DOHH2 (cell line): ENCODE results near the gene KIRREL3.

ENCODE experiments used
- EZH2phosphoT487 ChIP-seq: fragments of 200-600 bp; sonication (generic); IDR thresholded peaks from 2 replicates; pipeline ENCODE4 v1.6.1; 2017; ENCODE audit warnings: borderline replicate concordance, mild to moderate bottlenecking, antibody characterized with exemption, low read length, moderate library complexity, mixed read lengths
- TF ChIP-seq, protein P1 (sequence below): fragments of 200-600 bp; sonication (generic); IDR thresholded peaks from one replicate; pipeline ENCODE4 v1.5.1; 2014; ENCODE audit warnings: antibody characterized with exemption, mild to moderate bottlenecking, low read depth, low read length; ENCODE audit not compliant: poor library complexity, severe bottlenecking

DNA sequence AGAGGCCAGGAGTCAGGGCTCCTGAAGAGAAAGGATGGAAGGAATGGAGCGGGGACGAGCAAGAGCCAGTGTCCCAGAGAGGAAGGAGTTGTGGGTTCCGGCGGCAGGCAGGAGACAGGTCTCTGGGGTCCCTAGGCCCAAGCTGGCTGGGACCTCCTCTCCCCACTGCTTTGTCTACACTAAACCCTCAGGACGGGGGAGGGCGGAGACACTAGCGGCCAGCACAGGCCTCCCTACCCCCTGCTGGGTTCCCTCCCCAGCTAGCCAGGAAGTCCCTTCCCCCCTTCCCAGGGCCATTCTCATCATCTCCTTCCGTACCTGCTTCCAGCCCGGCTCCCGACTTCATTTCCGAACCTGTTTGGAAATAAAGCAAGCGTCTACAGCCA lies 565.6 kb downstream of the KIRREL3 start:
- TF ChIP-seq, protein P1, sequence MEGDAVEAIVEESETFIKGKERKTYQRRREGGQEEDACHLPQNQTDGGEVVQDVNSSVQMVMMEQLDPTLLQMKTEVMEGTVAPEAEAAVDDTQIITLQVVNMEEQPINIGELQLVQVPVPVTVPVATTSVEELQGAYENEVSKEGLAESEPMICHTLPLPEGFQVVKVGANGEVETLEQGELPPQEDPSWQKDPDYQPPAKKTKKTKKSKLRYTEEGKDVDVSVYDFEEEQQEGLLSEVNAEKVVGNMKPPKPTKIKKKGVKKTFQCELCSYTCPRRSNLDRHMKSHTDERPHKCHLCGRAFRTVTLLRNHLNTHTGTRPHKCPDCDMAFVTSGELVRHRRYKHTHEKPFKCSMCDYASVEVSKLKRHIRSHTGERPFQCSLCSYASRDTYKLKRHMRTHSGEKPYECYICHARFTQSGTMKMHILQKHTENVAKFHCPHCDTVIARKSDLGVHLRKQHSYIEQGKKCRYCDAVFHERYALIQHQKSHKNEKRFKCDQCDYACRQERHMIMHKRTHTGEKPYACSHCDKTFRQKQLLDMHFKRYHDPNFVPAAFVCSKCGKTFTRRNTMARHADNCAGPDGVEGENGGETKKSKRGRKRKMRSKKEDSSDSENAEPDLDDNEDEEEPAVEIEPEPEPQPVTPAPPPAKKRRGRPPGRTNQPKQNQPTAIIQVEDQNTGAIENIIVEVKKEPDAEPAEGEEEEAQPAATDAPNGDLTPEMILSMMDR = no peak
- TF ChIP-seq EZH2phosphoT487 = no peak
